IgD-negative memory B cell (primary cell): ENCODE data around the gene IL10RA. TPM values are rescaled to one million over a fixed set of nuclear protein-coding genes. Genes with fewer than 3 reads are reported as not detected.

ENCODE experiments used
- H3K27ac Mint-ChIP-seq, 3 donors: one replicate each; pipeline ENCODE4 v1.8.0; 2020 to 2022; ENCODE audit warnings: mild to moderate bottlenecking in 3 of 3, mixed read lengths in 3 of 3, moderate library complexity in 1 of 3
- H3K27me3 Mint-ChIP-seq: one replicate; pipeline ENCODE4 v1.8.0; 2021; ENCODE audit warnings: mixed read lengths
- H3K36me3 Mint-ChIP-seq: one replicate; pipeline ENCODE4 v1.8.0; 2020; ENCODE audit warnings: mild to moderate bottlenecking, mixed read lengths
- H3K4me1 Mint-ChIP-seq, 3 donors: one replicate each; pipeline ENCODE4 v1.8.0; 2020 to 2022; ENCODE audit warnings: mixed read lengths in 3 of 3, mild to moderate bottlenecking in 1 of 3
- H3K4me3 Mint-ChIP-seq, 4 donors: one replicate each; pipeline ENCODE4 v1.8.0; 2020 to 2022; ENCODE audit warnings: mild to moderate bottlenecking in 4 of 4, mixed read lengths in 4 of 4, moderate library complexity in 3 of 4
- H3K9me3 Mint-ChIP-seq, 3 donors: one replicate each; pipeline ENCODE4 v1.8.0; 2020 to 2021; ENCODE audit warnings: mixed read lengths in 3 of 3, mild to moderate bottlenecking in 1 of 3
- polyA plus RNA-seq: library from polyadenylated mRNA; unstranded; fragments of 300-500 nt; fragmentation: Illumina TruSeq; gene quantifications from one replicate; pipeline ENCODE4 v1.2.3, GENCODE V29; 2021

The IL10RA gene
- polyA plus RNA-seq, 1 donor from 2014 or later, result 97.1 TPM

DNA sequence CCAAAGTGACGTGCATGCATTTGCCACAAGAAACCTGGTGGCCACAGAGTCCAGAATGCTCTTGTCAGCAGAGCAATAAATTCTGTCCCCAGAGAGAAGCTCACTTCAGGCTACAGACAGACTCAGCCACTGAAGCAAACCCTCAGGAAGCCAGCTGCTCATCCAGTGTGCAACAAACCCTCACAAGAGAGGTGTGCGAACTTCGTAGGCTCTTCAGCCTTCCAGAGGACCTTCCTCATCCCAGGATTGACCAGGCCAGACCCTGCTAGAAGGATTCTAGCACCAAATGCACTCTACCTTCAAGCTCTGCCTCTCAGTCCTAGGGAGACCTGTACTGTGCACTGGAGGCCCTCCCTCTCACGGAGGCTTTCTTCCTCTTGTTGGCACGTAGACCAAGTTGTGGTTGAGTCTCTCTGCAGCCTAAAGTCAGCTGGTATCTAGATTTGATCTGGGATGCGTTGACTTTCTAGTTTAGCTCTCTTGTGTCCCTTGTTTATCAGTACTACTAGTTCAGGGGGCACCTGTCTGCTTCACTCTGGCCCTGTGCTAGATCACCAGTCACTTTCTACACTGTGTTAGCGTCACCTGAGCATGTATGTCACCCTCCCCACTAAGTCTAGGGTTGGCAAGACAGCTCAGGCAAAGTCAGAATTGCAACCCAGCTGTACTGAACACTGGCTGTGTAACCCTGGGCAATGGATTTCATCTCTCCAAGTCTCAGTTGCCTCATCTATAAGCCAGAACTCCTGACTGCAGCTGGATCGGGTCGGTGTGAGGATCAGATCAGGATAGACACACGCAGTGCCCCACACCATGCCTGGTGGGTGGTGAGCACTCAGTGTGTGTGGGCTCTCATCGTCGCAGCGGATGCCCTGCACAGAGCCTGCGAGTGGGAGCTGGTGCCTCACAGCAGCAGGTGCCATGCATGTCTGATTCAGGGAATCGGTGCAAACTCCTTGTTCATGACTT, 34.9 kb upstream of the IL10RA start:
- Mint-ChIP-seq H3K36me3 (peaks cover 2% of the 10 kb centered on the region), H3K9me3 (peaks cover 0 to 4% (median 0%) of the 10 kb centered on the region in 3 donors), H3K4me1 (peaks cover 25 to 42% (median 27%) of the 10 kb centered on the region in 3 donors), H3K4me3 (peak overlapping the region; percentile 6 to 79 (median 48)), H3K27me3 (peaks cover 2% of the 10 kb centered on the region), H3K27ac (peak overlapping the region in 2 of 3 donors; percentile 9 to 85)

DNA sequence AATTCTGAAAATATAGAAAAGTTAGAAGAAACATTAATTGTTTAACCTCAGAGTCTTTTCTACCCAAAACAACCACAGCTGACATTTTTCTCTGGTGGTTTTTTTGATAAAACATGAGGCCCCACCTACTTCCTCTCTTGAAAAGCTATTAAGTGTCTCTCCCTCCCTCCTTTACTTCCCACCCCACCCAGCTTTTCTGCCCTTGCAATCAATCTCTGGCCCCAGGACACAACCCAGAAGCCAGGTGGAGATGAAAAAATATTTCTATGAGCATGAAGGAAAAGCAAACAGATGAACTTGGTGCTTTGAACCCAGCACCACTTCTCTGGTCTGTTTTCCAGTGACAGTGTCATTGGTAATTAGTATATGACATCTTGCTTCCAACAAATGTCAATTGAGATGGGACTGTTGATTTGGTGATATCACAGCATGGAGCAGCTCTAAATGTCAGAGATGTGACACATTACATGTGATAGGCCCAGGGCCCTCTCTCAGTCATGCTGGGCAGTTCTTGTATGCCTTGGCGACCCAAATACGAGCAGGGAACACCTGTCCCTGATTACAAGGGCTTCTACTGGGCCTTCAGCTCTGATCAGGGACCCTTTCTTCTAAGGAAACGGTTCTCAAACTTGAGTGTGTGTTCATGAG, 33.0 kb upstream of the IL10RA start:
- peak overlapping the region in 2 of 3 donors; percentile 10 to 80 for H3K27ac Mint-ChIP-seq
- peaks cover 0 to 21% (median 4%) of the 10 kb centered on the region in 3 donors for H3K9me3 Mint-ChIP-seq
- H3K27me3 Mint-ChIP-seq, result peaks cover 2% of the 10 kb centered on the region
- peaks cover 25 to 38% (median 28%) of the 10 kb centered on the region in 3 donors for H3K4me1 Mint-ChIP-seq
- H3K4me3 Mint-ChIP-seq, result peak overlapping the region; percentile 21 to 78 (median 52)
- H3K36me3 Mint-ChIP-seq, result peaks cover 4% of the 10 kb centered on the region

DNA sequence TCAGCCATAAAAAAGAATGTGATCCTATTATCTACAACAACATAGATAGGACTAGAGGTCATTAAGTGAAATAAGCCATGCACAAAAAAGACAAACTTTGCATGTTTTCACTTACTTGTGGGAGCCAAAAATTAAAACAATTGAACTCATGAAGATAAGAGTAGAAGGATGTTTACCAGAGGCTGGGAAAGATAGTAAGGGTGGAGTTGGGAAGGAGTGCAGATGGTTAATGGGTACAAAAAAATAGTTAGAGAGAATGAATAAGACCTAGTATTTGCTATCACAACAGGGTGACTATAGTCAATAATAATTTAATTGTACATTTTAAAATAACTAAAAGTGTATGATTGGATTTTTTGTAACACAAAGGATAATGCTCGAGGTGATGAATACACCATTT, 27.2 kb upstream of the IL10RA start:
- H3K36me3 Mint-ChIP-seq, result peaks cover 9% of the 10 kb centered on the region
- H3K4me1 Mint-ChIP-seq, result peaks cover 4 to 17% (median 8%) of the 10 kb centered on the region in 3 donors
- H3K9me3 Mint-ChIP-seq, result peaks cover 2 to 42% (median 12%) of the 10 kb centered on the region in 3 donors
- no peak overlapping the region for H3K4me3 Mint-ChIP-seq
- no peak overlapping the region for H3K27ac Mint-ChIP-seq
- no peaks in the 10 kb centered on the region for H3K27me3 Mint-ChIP-seq

DNA sequence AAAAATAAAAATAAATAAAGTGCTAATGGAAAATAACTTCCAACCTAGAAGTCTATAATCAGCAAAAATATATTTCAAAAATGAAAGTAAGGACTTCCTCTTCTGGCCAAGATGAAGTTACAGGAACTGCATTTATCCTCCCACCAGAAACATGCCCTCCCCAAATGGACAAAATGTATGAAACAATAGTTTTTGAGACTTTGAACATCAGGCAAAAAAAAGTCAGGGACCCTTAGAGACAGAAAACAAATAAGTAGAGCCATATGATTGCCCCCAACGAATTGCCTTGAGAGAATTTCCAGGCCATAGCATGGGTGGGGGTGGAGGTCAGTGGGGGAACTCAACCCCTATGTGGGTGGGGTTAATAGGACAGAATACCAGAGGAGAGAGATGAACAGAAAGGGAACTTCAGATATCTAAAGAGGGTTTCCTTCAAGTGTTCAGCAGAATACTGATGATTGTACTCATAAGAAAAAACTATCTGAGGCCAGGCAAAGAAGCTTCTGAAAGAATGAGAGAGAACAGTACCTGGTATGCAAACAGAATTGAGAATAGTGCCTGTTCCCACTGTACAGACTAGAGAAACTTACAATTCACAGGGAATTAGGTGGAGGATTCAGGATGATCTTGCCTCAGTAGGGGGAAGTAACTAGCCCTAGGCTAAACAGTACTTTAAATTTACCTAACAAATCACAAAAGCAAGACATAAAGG, 26.6 kb upstream of the IL10RA start:
- peak overlapping the region in 1 of 3 donors; percentile 63 for H3K27ac Mint-ChIP-seq
- H3K4me1 Mint-ChIP-seq, result peaks cover 4 to 17% (median 8%) of the 10 kb centered on the region in 3 donors
- H3K9me3 Mint-ChIP-seq, result peaks cover 2 to 42% (median 12%) of the 10 kb centered on the region in 3 donors
- H3K36me3 Mint-ChIP-seq, result peaks cover 10% of the 10 kb centered on the region
- H3K4me3 Mint-ChIP-seq, result peak overlapping the region in 2 of 4 donors; percentile 36 to 45
- H3K27me3 Mint-ChIP-seq, result no peaks in the 10 kb centered on the region

DNA sequence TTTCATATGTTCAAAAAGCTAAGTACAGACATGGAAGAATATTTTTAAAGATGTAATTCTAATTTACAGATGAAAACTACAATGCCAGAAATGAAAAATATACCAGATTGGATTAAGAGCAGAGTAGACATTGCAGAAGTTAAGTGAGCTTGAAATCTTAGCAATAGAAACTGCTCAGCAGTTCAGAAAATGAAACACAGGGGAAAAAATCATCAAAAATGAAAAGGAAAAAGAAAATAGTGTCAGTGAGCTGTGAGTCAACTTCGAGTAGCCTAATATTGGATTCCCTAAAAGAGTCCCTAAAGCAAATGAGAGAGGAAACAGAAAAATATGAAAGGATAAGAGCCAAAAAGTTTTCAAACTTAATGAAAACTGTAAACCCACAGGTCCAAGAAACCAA, 25.8 kb upstream of the IL10RA start:
- H3K27me3 Mint-ChIP-seq, result no peaks in the 10 kb centered on the region

DNA sequence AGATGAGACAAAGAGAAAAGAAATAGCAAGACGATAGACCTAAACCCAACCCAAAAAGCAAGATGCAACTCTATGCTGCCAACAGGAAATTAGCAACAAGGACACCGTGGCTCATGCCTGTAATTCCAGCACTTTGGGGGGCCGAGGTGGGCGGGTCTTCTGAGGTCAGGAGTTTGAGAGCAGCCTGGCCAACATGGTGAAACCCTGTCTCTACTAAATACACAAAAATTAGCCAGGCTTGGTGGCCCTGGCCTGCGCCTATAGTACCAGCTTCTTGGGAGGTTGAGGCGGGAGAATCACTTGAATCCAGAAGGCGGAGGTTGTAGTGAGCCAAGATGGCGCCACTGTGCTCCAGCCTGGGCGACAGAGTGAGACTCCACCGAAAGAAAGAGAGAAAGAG, 24.3 kb upstream of the IL10RA start:
- Mint-ChIP-seq H3K4me3 (no peak overlapping the region), H3K9me3 (peaks cover 2 to 34% (median 12%) of the 10 kb centered on the region in 3 donors), H3K27me3 (no peaks in the 10 kb centered on the region), H3K36me3 (peaks cover 11% of the 10 kb centered on the region), H3K4me1 (peaks cover 4 to 17% (median 8%) of the 10 kb centered on the region in 3 donors), H3K27ac (no peak overlapping the region)

More for the DNA sequence above, 25.8 kb upstream of the IL10RA start:
- Mint-ChIP-seq H3K27ac (no peak overlapping the region), H3K4me1 (peaks cover 4 to 17% (median 8%) of the 10 kb centered on the region in 3 donors), H3K9me3 (peaks cover 2 to 42% (median 12%) of the 10 kb centered on the region in 3 donors), H3K4me3 (peak overlapping the region in 1 of 4 donors; percentile 61), H3K36me3 (peaks cover 13% of the 10 kb centered on the region)

DNA sequence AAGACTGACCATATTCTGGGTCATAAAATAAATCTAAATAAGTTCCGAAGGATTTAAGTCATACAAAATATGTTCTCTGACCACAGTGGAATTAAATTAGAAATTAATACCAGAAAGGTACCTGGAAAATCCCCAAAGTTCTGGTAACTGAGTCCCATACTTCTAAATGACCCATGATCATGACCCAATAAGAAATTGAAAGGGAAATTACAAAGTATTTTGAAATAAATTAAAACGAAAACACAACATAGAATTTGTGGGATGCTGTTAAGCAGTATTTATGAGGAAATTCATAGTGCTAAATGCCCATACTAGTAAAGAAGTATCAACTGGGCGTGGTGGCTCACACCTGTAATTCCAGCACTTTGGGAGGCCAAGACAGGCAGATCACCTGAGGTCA, 23.4 kb upstream of the IL10RA start:
- Mint-ChIP-seq H3K27ac (peak overlapping the region in 1 of 3 donors; percentile 64), H3K4me1 (peaks cover 3 to 17% (median 9%) of the 10 kb centered on the region in 3 donors), H3K9me3 (peaks cover 2 to 25% (median 10%) of the 10 kb centered on the region in 3 donors), H3K36me3 (peaks cover 8% of the 10 kb centered on the region), H3K27me3 (no peaks in the 10 kb centered on the region), H3K4me3 (no peak overlapping the region)

DNA sequence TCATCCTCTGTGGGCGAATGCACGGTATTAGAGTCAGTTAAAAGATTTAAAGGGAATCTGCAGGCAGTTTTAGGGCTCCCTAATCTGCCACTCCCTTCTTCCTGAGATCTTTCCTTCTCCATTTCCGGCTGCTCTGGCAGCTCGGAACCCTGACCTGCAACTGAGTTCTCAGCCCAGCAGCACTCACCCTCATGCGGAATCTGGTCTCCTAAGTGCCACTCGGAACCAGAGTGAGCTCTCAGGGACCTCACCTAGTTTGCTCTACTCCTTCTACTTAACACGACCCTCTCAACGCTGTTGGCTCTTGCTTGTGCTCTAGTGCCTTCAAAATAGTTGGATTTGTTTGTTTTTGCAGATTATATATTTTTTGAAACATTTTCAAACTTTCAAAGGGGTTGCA, 19.3 kb upstream of the IL10RA start:
- Mint-ChIP-seq H3K9me3 (no peaks in the 10 kb centered on the region), H3K27me3 (no peaks in the 10 kb centered on the region), H3K4me3 (no peak overlapping the region), H3K4me1 (peaks cover 8 to 15% (median 12%) of the 10 kb centered on the region in 3 donors), H3K27ac (peak overlapping the region in 1 of 3 donors; percentile 22), H3K36me3 (peaks cover 5% of the 10 kb centered on the region)

DNA sequence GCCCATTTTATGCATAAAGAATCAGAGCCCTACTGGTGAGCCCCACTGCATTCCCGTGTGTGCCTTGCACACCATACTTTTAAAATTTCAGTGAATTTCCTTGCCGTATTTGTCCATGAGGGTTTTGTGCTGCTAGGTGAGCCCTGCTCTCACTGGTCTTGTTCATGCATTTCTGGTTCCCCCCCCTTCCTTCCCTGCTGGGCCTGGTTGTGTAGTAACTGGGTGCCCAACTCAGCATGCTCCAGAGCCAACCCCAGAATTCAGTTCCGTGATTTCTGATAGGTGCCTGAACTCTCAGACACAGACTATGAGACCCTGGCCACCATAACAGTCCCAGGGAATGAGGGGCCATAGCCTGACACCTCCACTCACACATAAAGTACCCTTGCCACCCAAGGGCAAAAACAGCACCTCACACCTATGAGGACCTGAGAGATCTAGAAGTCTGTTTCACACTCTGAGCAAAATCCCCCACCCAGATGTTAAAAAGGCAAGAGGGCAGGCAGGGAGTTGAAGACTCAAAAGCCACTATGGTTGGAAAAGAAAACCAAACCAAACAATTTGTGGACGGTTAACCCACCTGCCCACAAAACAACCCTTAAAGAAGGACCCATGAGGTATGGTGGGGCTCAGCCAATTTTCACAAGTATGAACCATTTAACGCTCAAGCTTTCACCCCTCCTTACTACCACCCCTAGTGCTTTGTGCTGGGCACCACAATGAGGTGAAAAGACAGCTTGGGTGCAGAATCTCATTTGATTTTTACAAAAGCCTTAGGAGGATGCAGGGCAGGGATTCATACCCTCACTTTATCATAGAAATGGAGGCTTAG, 16.8 kb upstream of the IL10RA start:
- H3K4me3 Mint-ChIP-seq, result no peak overlapping the region
- H3K4me1 Mint-ChIP-seq, result peaks cover 12 to 23% (median 18%) of the 10 kb centered on the region in 3 donors

DNA sequence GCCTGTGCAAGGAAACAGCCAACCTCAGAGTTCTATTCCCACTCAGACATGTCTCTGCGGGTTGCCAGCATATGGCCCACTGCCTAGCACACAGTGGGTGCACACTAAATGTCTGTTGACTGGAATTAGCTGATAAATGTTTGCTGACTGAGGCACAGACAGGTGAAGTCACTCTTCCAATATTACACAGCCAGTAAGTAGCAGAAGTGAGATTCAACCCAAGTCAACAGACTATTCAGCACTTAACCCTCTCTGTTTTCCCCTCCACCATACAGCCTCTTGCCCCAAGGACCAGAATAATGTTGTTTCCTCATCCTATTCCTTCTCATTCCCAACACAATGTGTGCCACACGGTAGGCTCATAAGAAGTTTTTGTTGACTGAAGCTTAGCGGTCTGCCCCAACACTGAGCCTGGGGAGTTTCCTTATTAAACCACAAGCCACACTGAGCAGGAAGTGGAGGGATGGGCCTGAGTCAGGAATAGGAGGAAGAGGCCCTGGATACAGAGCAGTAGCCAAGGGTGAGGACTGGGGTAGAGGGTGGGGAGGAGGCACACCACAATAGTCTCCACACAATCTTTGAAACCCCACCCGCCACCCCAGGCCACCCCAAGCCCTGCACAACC, 15.7 kb upstream of the IL10RA start:
- H3K4me3 Mint-ChIP-seq, result peak overlapping the region in 1 of 4 donors; percentile 72
- H3K27me3 Mint-ChIP-seq, result no peaks in the 10 kb centered on the region
- H3K36me3 Mint-ChIP-seq, result peaks cover 2% of the 10 kb centered on the region
- H3K27ac Mint-ChIP-seq, result peak overlapping the region in 1 of 3 donors; percentile 83
- no peaks in the 10 kb centered on the region for H3K9me3 Mint-ChIP-seq
- H3K4me1 Mint-ChIP-seq, result peaks cover 18 to 26% (median 18%) of the 10 kb centered on the region in 3 donors

More for the DNA sequence above, 16.8 kb upstream of the IL10RA start:
- peak overlapping the region in 1 of 3 donors; percentile 33 for H3K27ac Mint-ChIP-seq
- no peaks in the 10 kb centered on the region for H3K27me3 Mint-ChIP-seq
- H3K36me3 Mint-ChIP-seq, result peaks cover 5% of the 10 kb centered on the region
- no peaks in the 10 kb centered on the region for H3K9me3 Mint-ChIP-seq

DNA sequence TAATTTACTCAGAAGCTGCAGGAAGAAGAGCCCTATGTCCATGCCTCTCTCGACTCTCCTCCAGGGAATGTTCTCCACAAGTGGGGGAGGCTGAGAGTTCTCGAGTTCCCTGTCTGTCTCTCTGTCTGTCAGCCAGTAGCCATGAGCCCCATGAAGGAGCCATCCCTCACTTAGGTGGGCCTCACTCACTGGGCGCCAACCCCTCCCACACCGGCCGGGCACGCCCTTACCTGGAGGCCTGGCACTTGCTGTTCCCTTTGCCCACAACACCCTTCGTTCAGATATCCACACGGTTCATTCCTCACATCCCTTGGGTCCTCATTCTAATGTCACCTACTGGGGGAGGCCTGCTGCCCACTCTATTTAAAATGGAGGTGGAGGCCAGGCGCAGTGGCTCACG, 14.2 kb upstream of the IL10RA start:
- peaks cover 2% of the 10 kb centered on the region for H3K36me3 Mint-ChIP-seq
- peaks cover 18 to 27% (median 18%) of the 10 kb centered on the region in 3 donors for H3K4me1 Mint-ChIP-seq
- no peak overlapping the region for H3K4me3 Mint-ChIP-seq
- H3K27me3 Mint-ChIP-seq, result no peaks in the 10 kb centered on the region
- peak overlapping the region in 1 of 3 donors; percentile 43 for H3K27ac Mint-ChIP-seq
- no peaks in the 10 kb centered on the region for H3K9me3 Mint-ChIP-seq

DNA sequence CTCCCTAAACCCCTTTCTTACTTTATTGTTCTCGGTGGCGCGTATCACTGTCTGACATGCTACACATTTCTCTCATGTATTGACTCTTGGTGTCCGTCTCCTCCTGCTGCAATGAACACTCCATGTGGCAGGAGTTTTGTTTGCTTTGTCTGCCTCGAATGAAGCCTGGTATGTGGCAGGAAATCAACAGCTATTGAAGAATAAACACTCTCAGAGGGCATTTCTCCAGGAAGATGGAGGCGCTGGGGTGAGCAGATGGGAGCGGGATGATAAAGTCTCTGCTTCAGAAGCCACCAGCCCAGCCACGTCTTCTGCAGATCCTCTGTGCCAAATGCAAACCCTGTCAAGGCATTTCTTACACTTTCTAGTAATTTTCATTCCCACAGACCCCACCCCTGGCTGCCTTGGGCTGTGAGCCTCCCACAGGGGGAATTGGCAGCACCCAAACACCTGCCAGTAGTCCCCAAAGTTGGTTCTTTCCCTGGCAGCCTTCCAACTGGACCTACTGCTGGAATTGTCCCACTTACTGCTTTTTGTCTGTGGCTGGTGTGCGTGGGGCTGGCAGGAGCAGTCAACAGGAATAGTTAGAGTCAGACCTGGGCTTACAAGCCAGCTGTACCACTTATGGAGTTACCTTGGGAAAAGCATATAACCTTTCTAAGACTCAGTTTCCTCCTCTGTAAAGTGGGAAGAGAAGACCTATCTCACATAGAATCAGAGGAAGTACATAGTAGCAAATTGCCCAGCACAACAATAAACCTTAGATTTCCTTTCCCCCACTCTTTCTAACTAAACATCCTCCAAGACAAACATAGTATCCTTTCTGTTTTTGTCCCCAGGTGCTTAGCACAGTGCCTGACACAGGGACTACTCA, 13.3 kb upstream of the IL10RA start:
- peaks cover 3% of the 10 kb centered on the region for H3K36me3 Mint-ChIP-seq
- H3K4me3 Mint-ChIP-seq, result peak overlapping the region in 1 of 4 donors; percentile 17
- peaks cover 18 to 29% (median 18%) of the 10 kb centered on the region in 3 donors for H3K4me1 Mint-ChIP-seq
- H3K27ac Mint-ChIP-seq, result no peak overlapping the region
- H3K27me3 Mint-ChIP-seq, result no peaks in the 10 kb centered on the region
- no peaks in the 10 kb centered on the region for H3K9me3 Mint-ChIP-seq

DNA sequence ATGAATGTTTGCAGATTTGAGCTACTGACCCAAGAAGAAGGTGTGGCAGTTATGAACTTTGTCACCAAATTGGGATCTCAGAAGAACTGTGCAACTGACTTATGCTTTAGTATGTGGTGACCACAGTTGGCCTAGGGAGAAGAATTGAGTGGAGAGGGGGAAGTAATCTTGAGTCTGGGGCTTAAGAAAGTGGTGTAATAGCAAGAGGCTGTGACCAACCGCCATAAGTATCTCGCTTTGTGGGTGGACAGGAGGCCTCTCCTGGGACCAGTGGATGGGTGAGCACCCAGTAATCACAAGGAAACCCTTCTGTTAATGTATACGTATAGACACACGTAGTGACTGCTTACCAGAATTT, 12.7 kb upstream of the IL10RA start:
- H3K27ac Mint-ChIP-seq, result no peak overlapping the region
- peaks cover 3% of the 10 kb centered on the region for H3K36me3 Mint-ChIP-seq

More for the DNA sequence above, 12.7 kb upstream of the IL10RA start:
- Mint-ChIP-seq H3K27me3 (no peaks in the 10 kb centered on the region), H3K4me3 (no peak overlapping the region), H3K4me1 (peaks cover 16 to 27% (median 18%) of the 10 kb centered on the region in 3 donors), H3K9me3 (no peaks in the 10 kb centered on the region)
